Measurements from ENCODE around the gene KRT20. TPM values are rescaled to one million over a fixed set of nuclear protein-coding genes. Genes with fewer than 3 reads are reported as not detected.

KRT20 gene
- total RNA-seq, 2 donors from 2014 or later = not detected

GRCh38 chr17:40850293-40850972 lies 34.6 kb downstream of the KRT20 start:
- H3K9me3 ChIP-seq = no peaks in the 10 kb centered on the region
- no peak for DNase-seq (ENCODE audit: low spot score)
- no peaks in the 10 kb centered on the region for H3K36me3 ChIP-seq
- no peak overlapping the region for H3K4me3 ChIP-seq
- TF ChIP-seq CTCF (IDR thresholded peaks at IDR 0.05) = no peak
- TF ChIP-seq POLR2A (IDR thresholded peaks at IDR 0.05) = no peak
- no peak for TF ChIP-seq POLR2AphosphoS5 (IDR thresholded peaks at IDR 0.05)
- no peak overlapping the region for H3K27ac ChIP-seq
- WGBS = 92% methylated on average over 3 of the region's 3 CpGs
- H3K27me3 ChIP-seq (replicated peaks; ENCODE audit: insufficient read depth) = no peaks in the 10 kb centered on the region
- H3K4me1 ChIP-seq (replicated peaks) = no peaks in the 10 kb centered on the region
- intact Hi-C loops (cut with DNase I) = no loop called here

- Histone ChIP-seq H3K4me3 (no peak overlapping the region), H3K27me3 (replicated peaks; ENCODE audit: insufficient read depth) (no peaks in the 10 kb centered on the region), H3K4me1 (replicated peaks) (no peaks in the 10 kb centered on the region), H3K36me3 (no peaks in the 10 kb centered on the region), H3K27ac (no peak overlapping the region), H3K9me3 (no peaks in the 10 kb centered on the region)
- TF ChIP-seq CTCF (IDR thresholded peaks at IDR 0.05) = no peak
- no peak for TF ChIP-seq POLR2AphosphoS5 (IDR thresholded peaks at IDR 0.05)
- no peak for TF ChIP-seq POLR2A (IDR thresholded peaks at IDR 0.05)
- 84% methylated on average over 4 of the region's 4 CpGs for WGBS
- no peak for DNase-seq (ENCODE audit: low spot score)
- intact Hi-C loops (cut with DNase I) = no loop called here
These were observed 35.3 kb downstream of the KRT20 start for GRCh38 chr17:40849723-40850122.

GRCh38 chr17:40848583-40849235 lies 36.3 kb downstream of the KRT20 start:
- Histone ChIP-seq H3K36me3 (no peaks in the 10 kb centered on the region), H3K9me3 (no peaks in the 10 kb centered on the region), H3K4me3 (no peak overlapping the region), H3K4me1 (replicated peaks) (no peaks in the 10 kb centered on the region), H3K27ac (no peak overlapping the region), H3K27me3 (replicated peaks; ENCODE audit: insufficient read depth) (no peaks in the 10 kb centered on the region)
- WGBS = 80% methylated on average over 1 of the region's 1 CpG
- no peak for DNase-seq (ENCODE audit: low spot score)
- no peak for TF ChIP-seq CTCF (IDR thresholded peaks at IDR 0.05)
- TF ChIP-seq POLR2A (IDR thresholded peaks at IDR 0.05) = no peak
- no peak for TF ChIP-seq POLR2AphosphoS5 (IDR thresholded peaks at IDR 0.05)
- intact Hi-C loops (cut with DNase I) = no loop called here

GRCh38 chr17:40846515-40847144 lies 38.4 kb downstream of the KRT20 start:
- H3K4me1 ChIP-seq (replicated peaks) = no peaks in the 10 kb centered on the region
- intact Hi-C loops (cut with DNase I) = no loop called here
- TF ChIP-seq POLR2AphosphoS5 (IDR thresholded peaks at IDR 0.05) = no peak
- no peak for TF ChIP-seq CTCF (IDR thresholded peaks at IDR 0.05)
- no peak for TF ChIP-seq POLR2A (IDR thresholded peaks at IDR 0.05)

More at GRCh38 chr17:40846515-40847144, 38.4 kb downstream of the KRT20 start:
- no peak overlapping the region for H3K27ac ChIP-seq
- no peak overlapping the region for H3K4me3 ChIP-seq
- 68% methylated on average over 1 of the region's 1 CpG for WGBS
- no peak for DNase-seq (ENCODE audit: low spot score)
- H3K36me3 ChIP-seq = no peaks in the 10 kb centered on the region
- H3K27me3 ChIP-seq (replicated peaks; ENCODE audit: insufficient read depth) = no peaks in the 10 kb centered on the region
- H3K9me3 ChIP-seq = no peaks in the 10 kb centered on the region

All from prostate gland (tissue), 2 donors.